Measurements from ENCODE around the gene THSD4.

THSD4 gene

DNA sequence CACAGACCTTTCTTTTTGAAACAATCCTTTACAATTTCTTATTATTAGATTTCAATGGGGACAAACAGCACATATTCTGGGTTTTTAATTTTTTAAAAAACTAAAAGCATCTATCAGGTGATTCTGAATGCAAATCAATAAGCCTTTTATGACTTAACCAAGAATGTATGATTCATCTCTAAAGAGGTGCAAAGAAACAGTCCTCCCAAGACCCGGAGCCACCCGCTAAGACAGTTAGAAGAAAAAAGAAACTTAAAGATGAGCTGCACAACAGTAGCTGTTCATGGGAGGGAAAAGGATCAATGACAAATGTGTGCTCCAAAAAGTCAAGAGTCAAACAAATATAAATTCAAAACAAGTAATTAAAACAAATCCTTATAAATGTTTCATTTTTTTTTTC, 319.5 kb downstream of the THSD4 start:
- in situ Hi-C loops (cut with HindIII; ENCODE audit: low sequenced_read_pairs): loop anchor here (25.0 kb wide), 1 partner anchor 422 kb away; no protein-coding TSS in a partner anchor

DNA sequence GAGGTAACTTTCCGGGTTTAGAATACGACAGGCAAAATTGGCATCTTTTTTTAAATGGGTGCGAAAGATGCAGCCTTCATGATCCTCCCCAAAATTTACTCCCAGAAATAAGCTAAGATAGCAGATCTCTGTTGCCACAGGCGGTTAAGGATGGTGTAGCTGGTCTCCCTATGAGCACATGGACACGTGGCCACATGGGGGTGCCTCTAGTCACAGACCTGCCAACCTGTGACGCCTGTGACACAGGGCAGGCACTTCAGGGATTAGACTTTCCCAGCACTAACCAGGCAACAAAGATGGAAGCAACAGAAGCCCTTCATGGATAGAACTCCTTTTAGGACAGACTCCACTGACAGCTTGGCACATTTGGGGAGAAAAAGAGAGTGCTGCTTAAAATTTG, 320.3 kb downstream of the THSD4 start:
- in situ Hi-C loops (cut with HindIII; ENCODE audit: low sequenced_read_pairs): loop anchor here (25.0 kb wide), 1 partner anchor 423 kb away; no protein-coding TSS in a partner anchor

DNA sequence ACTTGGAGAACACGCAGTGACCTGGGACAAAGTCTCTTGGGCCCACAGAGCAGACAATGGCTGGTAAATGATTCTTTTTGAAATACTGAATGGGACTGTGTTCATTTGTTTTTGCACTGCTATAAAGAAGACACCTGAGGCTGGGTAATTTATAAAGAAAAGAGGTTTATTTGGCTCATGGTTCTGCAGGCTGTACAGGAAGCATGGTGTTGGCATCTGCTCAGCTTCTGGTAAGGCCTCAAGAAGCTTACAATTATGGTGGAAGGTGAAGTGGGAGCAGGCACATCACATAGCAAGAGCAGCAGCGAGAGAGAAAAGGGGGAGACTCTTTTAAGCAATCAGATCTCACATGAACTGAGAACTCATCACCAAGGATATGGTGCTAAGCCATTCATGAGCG, 321.6 kb downstream of the THSD4 start:
- in situ Hi-C loops (cut with HindIII; ENCODE audit: low sequenced_read_pairs): loop anchor here (25.0 kb wide), 1 partner anchor 425 kb away; no protein-coding TSS in a partner anchor

DNA sequence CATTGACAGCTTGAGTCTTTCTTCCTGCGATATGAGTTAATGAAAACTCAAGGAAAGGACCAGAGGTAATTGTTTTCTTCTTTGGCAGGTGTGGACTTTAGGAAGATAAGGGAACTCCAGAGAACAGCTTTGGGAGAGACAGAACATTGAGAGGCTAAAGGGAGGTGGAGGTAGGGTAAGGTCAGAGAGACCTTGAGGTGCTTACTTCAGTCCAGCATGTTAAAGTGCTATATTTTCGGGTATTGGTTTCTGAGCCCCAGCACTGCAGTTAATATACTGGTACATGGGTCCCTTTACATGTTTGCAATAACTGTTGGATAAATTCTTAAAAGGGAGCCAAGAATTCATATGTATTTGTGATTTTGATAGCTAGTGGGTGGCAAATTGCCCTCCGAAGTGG, 322.1 kb downstream of the THSD4 start:
- in situ Hi-C loops (cut with HindIII; ENCODE audit: low sequenced_read_pairs): loop anchor here (25.0 kb wide), 1 partner anchor 425 kb away; no protein-coding TSS in a partner anchor

DNA sequence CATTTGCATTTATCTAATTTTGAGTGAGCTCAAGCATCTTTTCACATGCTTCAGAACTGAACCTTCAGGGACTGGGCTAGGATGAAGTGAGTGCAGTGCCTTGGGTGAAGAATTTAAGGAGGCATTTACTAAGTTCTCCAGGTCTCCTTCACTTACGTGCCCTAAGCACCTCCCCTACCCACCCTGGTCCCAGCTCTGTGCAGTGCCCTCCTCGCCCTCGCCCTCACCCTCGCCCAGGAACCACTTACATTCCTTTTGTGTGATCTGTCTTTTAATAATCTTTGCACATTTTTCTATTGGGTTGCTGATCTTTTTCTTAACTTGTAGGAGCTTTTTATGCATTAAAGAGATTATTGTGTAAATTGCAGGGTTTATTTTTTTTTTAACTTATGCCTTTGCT, 322.6 kb downstream of the THSD4 start:
- in situ Hi-C loops (cut with HindIII; ENCODE audit: low sequenced_read_pairs): loop anchor here (25.0 kb wide), 1 partner anchor 426 kb away; no protein-coding TSS in a partner anchor

DNA sequence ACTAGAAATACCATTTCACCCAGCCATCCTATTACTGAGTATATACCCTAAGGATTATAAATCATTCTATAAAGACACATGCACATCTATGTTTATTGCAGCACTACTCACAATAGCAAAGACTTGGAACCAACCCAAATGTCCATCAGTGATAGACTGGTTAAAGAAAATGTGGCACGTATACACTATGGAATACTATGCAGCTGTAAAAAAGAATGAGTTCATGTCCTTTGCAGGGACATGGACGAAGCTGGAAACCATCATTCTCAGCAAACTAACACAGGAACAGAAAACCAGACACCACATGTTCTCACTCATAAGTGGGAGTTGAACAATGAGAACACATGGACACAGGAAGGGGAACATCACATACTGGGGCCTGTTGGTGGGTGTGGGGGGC, 324.2 kb downstream of the THSD4 start:
- in situ Hi-C loops (cut with HindIII; ENCODE audit: low sequenced_read_pairs): loop anchor here (25.0 kb wide), 1 partner anchor 427 kb away; no protein-coding TSS in a partner anchor

DNA sequence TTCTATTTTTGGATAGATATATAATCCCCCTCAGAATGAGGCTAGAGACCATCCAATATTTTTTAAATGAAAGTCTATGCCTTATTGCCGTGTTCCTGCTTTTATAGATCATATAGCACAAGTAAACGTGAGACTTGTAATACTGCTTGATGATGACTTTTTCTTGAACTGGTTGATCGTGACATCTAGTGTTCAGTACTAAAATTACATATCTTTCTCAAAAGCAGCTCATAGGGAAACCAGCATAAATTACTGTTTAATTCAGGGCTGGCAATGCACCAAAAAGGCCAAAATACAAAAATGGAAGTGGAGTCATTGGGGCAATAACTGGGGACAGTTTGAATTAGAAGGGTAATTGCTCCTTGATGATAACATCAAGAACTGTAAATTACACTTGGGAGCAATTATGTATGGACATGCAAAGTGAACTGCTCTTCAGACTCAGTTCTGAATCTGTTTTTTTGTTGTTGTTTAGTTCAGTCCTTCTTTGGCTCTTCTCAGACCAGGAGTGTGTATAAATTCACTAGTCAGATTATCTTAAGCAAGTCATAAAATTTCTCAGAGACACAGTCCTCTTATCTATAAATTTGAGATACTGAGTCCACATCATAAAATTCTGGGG, 325.3 kb downstream of the THSD4 start:
- in situ Hi-C loops (cut with HindIII; ENCODE audit: low sequenced_read_pairs): loop anchor here (25.0 kb wide), 1 partner anchor 428 kb away; no protein-coding TSS in a partner anchor

DNA sequence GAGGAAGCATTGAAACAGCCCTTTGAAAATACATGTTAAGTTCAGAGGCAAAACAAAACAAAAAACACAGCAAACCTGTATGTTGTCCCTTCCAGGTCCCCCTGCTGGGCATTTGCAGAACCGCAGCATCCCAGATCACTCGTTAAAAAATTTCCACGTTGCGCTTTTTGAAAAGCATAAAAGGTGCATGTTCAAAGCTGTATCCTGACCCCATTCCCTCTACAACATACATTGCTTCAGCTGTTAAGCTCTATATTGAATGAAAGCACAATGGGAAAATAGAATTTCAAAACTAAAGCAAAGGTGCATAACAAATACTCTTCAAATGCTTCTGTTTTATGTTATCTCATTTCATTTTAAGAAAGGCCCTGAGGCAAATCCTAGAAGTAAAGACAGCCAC, 328.3 kb downstream of the THSD4 start:
- in situ Hi-C loops (cut with HindIII; ENCODE audit: low sequenced_read_pairs): loop anchor here (25.0 kb wide), 1 partner anchor 431 kb away; no protein-coding TSS in a partner anchor

DNA sequence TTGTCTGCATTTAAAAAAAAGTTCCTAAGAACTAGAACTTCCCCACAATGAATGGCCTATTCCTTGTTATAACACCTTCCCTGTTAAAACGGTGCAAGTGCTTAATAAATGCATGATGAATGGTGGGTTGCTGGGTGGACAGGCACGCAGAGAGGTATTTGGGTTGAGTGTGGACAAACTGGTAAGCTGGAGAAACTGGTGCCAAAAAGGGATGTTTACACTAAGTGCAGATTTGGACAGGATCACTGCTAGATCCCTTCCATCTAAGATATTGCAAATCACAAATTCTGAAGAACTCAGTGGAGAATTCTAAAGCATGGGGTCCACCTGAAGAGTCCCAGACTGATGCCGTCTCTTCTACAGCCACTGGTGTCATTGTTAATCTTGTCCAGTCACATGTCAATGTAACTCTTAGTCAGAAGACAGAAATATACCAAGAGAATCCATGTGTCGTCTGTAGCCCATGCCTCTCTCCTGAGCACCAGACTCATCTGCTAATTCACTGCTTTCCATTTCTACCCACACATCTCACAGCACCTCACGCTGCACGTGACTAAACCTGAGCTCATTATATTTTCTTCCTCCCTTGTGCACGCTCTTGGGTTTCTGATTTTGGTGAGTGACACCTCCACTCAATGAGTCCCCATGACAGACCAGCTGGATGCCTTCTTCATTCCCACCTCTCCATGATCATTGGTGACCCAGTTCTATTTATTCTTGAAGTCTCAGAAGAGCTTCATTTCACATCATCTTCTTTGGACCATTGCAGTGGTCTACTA, 328.9 kb downstream of the THSD4 start:
- in situ Hi-C loops (cut with HindIII; ENCODE audit: low sequenced_read_pairs): loop anchor here (25.0 kb wide), 1 partner anchor 432 kb away; no protein-coding TSS in a partner anchor

DNA sequence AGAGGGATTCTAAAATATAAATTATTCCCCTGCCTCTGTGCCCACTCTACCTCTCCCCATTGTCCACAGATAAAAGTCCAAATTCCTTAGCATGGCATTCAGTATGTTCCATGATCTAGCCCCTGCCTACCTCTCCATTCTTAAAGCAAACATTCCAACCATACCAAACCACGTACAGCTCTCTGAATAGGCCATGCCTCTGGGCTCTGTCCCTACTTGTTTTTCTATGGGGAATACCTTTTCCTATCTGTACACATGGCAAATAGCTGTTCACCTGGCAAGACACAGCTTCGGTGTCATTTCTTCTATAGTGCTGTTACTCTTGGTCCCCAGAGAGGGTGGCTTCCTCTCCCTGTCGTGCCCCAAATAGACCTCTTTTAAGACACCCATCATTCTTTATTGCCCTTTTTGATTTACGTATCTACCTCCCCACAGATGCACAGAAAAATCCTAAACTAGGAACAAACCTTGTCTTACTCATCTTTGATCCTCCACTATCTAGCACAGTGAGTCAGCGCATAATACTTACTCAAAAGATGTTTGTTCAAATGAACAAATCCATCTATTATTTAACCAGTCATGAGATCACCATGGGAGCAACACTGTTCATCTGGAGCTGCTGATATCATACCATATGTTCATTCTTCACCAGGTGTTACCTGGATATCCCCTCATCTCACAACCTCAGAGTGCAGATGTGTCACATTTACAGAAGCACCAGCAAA, 329.8 kb downstream of the THSD4 start:
- in situ Hi-C loops (cut with HindIII; ENCODE audit: low sequenced_read_pairs): loop anchor here (25.0 kb wide), 1 partner anchor 433 kb away; no protein-coding TSS in a partner anchor

DNA sequence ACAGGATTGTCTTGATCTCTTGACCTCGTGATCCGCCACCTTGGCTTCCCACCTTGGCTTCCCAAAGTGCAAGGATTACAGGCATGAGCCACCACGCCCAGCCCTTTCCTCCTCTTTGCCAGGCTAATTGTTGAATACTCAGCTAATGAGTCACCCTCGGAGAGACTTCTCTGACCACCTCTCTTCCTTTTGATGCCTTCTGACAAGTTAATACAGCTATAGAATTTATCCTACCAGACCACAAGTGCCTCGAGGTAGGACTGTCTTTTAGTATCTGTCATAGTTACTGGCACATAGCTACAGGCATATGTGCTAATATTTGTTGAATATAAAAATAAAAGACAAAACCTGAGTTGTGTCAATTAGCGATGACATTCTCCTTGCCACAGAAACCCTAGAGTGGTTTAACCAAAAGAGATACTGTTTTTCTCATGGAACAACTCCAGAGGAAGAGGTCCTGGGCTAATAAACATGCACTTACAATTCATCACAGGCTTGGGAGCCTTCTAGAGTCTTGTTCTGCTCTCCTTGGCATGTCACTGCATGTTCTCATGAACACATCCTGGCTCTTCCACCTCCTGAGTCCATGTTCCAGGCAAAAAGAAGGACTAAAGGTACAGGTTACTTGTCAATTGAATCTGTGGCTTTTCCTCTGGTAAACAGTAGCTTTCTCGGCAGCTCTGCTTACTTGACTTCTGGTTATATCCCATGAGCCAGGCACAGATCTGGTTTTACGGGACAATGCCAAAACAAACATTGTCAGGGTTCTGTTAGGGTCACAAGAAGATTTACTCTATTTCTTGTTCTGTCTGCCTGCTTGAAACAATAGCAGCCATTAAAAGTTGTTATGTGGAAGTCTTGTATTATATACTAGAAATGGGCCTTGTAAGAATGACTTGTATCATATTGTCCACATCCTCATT, 332.3 kb downstream of the THSD4 start:
- in situ Hi-C loops (cut with HindIII; ENCODE audit: low sequenced_read_pairs): loop anchor here (25.0 kb wide), 1 partner anchor 435 kb away; no protein-coding TSS in a partner anchor

DNA sequence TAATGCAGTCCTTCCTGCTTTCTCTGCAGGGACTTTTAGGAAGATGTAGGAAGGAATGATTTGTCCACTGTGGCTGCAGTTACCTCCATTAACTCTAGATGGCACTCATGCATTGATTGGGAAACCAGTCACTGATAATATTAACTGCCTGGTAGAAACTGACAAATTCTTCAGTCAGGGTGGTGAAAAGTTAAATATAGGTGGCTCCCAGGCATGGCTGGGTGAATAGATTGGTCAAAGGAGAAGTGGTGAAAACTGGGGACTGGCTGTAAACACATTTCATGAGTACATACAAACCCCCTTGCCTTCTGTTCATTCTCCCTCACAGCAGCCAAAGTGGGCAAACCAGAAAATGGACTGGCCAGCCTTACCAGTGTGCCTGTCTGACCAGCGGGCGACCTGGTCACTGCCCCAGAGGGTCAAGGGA, 333.4 kb downstream of the THSD4 start:
- in situ Hi-C loops (cut with HindIII; ENCODE audit: low sequenced_read_pairs): loop anchor here (25.0 kb wide), 1 partner anchor 436 kb away; no protein-coding TSS in a partner anchor

DNA sequence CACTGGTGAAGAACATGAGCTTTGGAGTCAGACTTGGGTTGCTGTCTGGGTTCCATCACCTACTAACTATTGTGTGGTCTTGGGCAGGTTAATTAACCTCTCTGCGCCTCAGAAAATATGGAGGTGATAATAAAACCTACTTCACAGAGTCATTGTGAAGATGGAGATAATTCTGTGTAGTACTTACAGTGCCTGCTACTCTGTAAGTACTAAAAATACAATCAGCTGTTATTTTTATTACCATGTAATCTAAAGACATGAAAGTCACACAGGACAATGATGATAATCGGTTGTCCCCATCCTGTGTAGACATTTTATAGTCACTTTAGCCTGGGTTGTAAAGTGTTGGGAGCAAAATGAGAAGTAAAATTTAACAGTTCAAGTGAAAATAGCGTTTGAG, 334.1 kb downstream of the THSD4 start:
- in situ Hi-C loops (cut with HindIII; ENCODE audit: low sequenced_read_pairs): loop anchor here (25.0 kb wide), 1 partner anchor 437 kb away; no protein-coding TSS in a partner anchor

DNA sequence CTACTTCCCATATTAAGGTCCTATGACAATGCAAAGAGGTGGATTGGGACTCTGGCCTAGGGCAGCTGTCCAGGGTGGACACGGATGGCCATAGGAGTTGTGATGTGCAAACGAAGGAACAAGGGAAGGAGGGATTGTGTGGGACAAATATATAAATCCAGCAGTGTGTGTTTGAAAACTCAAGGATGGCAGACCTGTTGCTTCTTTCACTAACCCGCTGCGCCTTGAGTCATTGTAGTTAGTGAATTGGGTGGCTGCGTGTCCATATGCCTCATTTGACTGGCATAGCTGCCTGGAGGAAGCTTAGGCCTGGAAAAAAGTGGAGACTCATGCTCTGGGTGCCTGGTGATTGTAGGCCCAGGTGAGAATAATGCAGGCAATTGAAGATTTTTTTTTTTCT, 334.7 kb downstream of the THSD4 start:
- in situ Hi-C loops (cut with HindIII; ENCODE audit: low sequenced_read_pairs): loop anchor here (25.0 kb wide), 1 partner anchor 438 kb away; no protein-coding TSS in a partner anchor

DNA sequence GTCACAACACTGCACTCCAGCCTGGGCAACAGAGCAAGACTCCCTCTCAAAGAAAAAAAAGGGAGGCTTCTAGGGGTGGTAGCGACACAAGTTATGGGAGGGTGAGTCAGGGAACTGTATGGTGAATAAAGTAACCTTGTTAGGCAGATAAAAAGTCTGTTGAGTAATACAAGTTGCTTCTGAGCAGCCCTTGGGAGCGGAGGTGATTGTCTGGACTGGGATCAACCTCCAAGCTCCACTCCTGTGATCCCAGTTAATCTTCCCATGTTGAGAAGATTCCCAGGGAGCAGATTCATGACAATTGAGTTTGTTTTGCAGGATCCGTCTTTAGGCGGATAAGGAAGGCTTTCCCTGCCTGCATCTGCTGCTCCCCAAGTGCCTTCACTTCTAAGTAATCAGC, 335.9 kb downstream of the THSD4 start:
- in situ Hi-C loops (cut with HindIII; ENCODE audit: low sequenced_read_pairs): no loop called here

DNA sequence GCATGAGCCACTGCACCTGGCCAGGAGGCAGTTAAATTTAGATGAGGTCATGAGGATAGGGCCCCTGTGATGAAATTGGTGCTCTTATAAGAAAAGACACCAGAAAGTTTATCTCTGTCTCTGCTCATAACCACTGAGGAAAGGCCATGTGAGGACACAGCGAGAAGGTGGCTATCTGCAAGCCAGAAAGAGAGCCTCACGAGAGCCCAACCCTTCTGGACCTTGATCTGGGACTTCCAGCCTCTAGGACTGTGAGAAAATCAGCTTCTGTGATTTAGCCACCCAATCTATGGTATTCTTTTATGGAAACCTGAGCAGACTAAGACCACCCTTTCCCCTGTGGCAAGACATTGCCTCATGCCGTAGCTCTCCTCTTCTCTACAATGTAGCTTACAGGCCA, 337.6 kb downstream of the THSD4 start:
- in situ Hi-C loops (cut with HindIII; ENCODE audit: low sequenced_read_pairs): no loop called here

DNA sequence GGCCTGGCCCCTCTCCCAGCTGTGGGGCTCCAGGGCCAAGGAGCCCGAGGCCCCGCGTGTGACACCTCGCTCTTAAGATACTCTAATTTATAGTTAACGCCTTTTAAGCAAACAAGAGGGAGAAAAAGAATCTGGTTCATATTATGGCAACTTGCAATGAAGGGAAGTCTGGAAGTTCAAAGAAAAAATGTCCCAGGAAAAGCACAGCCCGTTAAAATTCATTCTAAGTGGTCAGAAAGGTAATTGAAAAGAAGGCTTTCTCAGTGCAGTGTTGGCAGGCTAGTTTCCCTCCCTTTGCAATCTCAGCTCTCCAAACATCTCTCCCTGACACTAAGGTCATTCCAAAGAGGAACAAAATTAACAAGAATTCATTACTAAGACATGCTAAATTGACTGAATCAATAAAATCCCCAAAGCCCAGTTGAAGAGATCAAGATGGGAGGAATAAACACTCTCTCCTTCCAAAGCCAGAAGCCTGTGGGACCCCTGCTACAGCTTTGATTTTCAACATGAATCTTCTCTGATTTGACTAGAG, 339.3 kb downstream of the THSD4 start:
- in situ Hi-C loops (cut with HindIII; ENCODE audit: low sequenced_read_pairs): no loop called here

DNA sequence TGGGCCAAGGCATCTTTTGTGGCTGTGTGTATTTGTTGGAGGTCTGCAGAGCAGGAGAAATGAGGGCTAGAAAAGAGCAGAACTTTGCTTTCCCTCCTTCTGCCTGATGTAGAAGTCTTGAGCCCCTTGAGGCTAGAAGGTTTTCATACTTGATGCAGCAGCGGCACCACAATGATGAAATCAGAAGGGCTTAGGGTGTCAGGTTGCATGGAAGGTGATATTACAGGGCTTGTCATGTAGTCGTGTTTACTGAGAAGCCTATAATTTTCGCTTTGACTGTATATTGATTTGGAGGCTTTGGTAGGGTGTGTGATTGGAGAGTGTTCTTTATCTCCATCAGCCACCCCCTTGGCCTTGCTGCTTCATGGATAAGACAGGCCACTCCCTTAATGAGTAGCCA, 339.8 kb downstream of the THSD4 start:
- in situ Hi-C loops (cut with HindIII; ENCODE audit: low sequenced_read_pairs): no loop called here

DNA sequence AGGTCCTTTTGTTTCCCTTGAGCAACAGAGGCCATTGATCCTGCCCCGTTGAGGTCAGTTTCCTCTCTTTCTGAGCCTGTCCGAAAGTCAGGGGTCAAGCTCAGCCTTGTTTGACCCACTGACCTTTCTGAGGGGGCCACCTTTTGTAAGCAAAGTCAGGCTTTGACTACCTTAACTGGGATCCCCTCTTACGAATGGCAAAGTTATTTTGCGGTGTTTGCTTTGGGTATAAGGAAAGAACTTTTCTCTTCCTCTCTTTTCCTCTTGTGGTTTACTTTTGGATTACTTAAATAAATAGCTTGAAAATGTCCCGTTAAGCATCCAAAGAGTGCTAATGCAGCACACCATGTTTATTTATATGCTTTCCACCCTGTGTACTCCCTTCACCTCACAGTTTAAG, 340.6 kb downstream of the THSD4 start:
- in situ Hi-C loops (cut with HindIII; ENCODE audit: low sequenced_read_pairs): no loop called here

DNA sequence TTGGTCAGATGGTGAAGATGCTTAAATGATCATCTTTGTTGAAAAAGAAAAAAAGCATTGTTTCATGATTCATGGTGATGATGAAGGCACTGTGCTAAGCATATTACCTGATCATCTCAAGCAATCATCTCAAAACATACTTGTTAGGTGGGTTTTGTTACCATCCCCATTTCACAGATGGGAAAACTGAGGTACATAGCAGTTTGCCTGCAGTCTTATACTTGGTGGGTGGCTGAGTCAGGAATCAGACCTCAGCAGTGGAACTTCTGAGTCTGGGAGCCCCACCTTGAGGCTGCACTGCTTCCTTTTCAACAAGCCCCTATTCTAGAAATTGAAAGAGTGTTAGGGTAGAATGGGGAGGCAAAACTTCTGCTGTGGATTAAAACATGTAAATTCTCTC, 341.1 kb downstream of the THSD4 start:
- in situ Hi-C loops (cut with HindIII; ENCODE audit: low sequenced_read_pairs): no loop called here

All from endothelial cell of hepatic sinusoid (primary cell).